BE2C (cell line): Measurements from ENCODE around the gene OTUD7B.

Source experiments
- DNase-seq: peaks from one replicate; pipeline ENCODE4 v3.0.0-alpha.2; 2020
- H3K27me3 ChIP-seq: fragments of 250-450 bp; sonication (Bioruptor Pico); 2 replicates; pipeline ENCODE4 v1.5.1; 2020; ENCODE audit warnings: mild to moderate bottlenecking
- H3K36me3 ChIP-seq: fragments of 250-450 bp; sonication (Bioruptor Pico); 2 replicates; pipeline ENCODE4 v1.5.1; 2020; ENCODE audit warnings: mild to moderate bottlenecking
- H3K4me1 ChIP-seq: fragments of 250-450 bp; sonication (Bioruptor Pico); 2 replicates; pipeline ENCODE4 v1.5.1; 2020
- H3K4me3 ChIP-seq: 2 replicates; pipeline ENCODE4 v1.5.1; 2011; ENCODE audit warnings: low read depth, low read length
- H3K9me3 ChIP-seq: fragments of 250-450 bp; sonication (Bioruptor Pico); 2 replicates; pipeline ENCODE4 v1.5.1; 2020
- TF ChIP-seq, protein P1 (sequence below): IDR thresholded peaks from 2 replicates; pipeline ENCODE4 v1.5.1; 2012; ENCODE audit warnings: mild to moderate bottlenecking, low read depth, low read length

The OTUD7B gene

DNA sequence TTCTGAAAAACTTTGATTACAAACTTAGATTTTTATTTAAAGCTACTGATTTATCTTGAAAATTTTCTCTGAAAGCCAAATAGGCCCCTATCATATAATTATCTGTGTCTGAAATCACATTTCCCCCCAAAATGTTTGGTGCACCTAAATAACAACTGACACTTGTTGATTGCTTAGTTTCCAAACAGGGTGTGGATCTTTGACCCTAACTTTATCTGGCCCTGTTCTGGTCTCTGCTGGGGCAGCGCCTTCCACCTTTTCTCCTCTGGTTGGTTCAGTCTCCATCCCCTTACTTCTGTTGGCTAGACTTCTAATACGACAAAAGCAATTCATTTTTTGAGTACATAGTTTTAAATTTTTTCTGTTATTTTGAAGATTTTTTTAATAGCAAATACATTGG is 10.2 kb upstream of the OTUD7B start:
- Histone ChIP-seq H3K4me1 (no peaks in the 10 kb centered on the region), H3K36me3 (no peaks in the 10 kb centered on the region), H3K9me3 (no peaks in the 10 kb centered on the region), H3K4me3 (no peak overlapping the region), H3K27me3 (no peaks in the 10 kb centered on the region)
- TF ChIP-seq, protein P1, sequence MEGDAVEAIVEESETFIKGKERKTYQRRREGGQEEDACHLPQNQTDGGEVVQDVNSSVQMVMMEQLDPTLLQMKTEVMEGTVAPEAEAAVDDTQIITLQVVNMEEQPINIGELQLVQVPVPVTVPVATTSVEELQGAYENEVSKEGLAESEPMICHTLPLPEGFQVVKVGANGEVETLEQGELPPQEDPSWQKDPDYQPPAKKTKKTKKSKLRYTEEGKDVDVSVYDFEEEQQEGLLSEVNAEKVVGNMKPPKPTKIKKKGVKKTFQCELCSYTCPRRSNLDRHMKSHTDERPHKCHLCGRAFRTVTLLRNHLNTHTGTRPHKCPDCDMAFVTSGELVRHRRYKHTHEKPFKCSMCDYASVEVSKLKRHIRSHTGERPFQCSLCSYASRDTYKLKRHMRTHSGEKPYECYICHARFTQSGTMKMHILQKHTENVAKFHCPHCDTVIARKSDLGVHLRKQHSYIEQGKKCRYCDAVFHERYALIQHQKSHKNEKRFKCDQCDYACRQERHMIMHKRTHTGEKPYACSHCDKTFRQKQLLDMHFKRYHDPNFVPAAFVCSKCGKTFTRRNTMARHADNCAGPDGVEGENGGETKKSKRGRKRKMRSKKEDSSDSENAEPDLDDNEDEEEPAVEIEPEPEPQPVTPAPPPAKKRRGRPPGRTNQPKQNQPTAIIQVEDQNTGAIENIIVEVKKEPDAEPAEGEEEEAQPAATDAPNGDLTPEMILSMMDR, result no peak
- DNase-seq, result no peak

DNA sequence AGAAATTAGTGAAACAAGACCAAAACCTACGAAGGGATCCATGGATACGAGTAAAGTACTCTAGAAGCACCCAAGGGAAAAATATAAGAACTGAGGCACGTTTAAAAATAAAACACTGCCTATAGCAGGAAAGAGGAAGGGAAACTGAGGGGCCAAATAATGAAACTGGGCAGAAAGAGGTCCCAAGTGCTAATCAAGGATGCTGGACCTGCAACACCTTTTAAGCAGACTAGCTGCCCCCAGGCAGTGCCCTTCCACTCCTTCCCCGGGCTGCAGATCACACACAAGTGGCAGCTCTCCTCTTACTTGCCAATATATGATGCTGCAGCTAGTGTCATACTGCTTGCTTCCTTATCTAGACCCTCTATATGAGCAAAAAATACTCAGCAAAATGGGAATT is 7.6 kb upstream of the OTUD7B start:
- no peaks in the 10 kb centered on the region for H3K4me1 ChIP-seq
- H3K4me3 ChIP-seq, result no peak overlapping the region
- no peaks in the 10 kb centered on the region for H3K36me3 ChIP-seq
- H3K27me3 ChIP-seq, result no peaks in the 10 kb centered on the region
- no peaks in the 10 kb centered on the region for H3K9me3 ChIP-seq
- no peak for DNase-seq
- TF ChIP-seq, protein P1, result no peak

DNA sequence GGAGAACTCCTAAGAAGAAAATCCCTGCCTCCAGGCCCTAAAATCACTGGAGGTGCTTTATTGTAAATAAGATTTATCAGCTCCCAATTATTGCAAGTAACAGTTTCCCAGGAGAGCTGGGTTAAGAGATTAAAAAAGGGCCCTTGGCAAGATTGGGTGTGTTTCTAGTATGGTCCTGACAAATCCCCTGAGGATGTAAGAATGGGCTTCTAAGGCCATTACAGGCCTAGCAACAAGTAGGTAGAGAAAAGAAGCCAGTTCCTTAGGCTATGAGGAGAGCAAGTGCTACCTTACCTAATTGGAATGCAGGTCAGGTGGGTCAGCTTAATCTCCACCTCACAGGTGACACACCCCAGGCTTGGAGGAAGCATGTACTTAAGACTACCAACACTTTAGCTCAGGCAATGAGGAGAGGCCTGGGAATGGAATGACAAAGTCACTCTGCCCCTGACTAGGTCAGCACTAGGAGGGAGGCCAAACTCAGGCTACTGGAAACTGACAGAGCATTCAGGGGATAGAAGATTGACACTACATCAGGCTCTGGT is 6.8 kb upstream of the OTUD7B start:
- H3K27me3 ChIP-seq, result no peaks in the 10 kb centered on the region
- H3K9me3 ChIP-seq, result no peaks in the 10 kb centered on the region
- TF ChIP-seq, protein P1, result no peak
- H3K4me1 ChIP-seq, result no peaks in the 10 kb centered on the region
- H3K4me3 ChIP-seq, result no peak overlapping the region
- no peak for DNase-seq
- H3K36me3 ChIP-seq, result no peaks in the 10 kb centered on the region

DNA sequence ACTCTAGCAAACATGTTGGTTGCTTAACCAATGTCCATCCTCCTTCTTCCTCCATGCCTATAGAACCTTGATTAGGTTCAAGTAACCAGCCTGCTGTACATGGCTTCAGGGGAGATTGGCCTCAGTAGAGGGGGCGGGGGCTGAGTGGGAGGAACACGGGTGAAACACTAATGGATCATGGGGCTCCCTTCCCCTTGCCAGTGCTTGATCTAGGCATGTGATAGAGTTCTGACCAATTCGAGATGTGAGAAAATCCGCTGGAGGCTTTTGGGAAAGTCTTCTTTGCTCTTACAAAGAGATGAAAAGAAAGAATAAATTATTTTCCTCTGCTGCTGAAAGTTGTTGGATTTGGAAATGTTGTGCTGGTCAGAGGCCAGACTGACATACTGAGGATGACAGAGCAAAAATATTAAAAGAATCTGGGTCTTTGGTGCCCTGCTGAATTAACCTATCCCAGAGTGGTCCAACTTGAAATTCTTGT is 5.2 kb upstream of the OTUD7B start:
- DNase-seq, result no peak
- H3K4me1 ChIP-seq, result no peaks in the 10 kb centered on the region
- no peaks in the 10 kb centered on the region for H3K36me3 ChIP-seq
- H3K4me3 ChIP-seq, result no peak overlapping the region
- no peaks in the 10 kb centered on the region for H3K9me3 ChIP-seq
- TF ChIP-seq, protein P1, result no peak
- H3K27me3 ChIP-seq, result no peaks in the 10 kb centered on the region

DNA sequence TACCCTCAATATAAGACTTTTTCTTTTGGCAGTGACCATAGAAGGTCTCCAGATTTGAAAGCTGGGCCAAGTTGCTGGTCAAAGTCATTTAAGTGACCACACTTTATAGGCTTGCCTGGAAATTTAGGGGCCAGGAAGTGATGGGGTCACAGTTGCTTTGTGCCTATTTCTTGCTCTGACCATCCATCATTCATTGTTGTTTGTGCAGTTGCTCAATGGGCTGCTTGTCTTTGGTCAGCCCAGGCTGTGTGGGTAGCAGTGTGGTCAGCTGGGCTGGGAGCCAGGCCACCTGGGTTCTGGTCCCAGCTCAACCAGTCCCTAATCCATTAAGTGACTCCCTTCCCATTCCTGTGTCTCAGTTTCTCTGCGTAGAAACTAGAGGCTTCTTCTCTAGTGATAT is 2.1 kb upstream of the OTUD7B start:
- H3K36me3 ChIP-seq, result no peaks in the 10 kb centered on the region
- no peaks in the 10 kb centered on the region for H3K27me3 ChIP-seq
- no peak for DNase-seq
- TF ChIP-seq, protein P1, result no peak
- no peak overlapping the region for H3K4me3 ChIP-seq
- H3K4me1 ChIP-seq, result no peaks in the 10 kb centered on the region
- H3K9me3 ChIP-seq, result no peaks in the 10 kb centered on the region

DNA sequence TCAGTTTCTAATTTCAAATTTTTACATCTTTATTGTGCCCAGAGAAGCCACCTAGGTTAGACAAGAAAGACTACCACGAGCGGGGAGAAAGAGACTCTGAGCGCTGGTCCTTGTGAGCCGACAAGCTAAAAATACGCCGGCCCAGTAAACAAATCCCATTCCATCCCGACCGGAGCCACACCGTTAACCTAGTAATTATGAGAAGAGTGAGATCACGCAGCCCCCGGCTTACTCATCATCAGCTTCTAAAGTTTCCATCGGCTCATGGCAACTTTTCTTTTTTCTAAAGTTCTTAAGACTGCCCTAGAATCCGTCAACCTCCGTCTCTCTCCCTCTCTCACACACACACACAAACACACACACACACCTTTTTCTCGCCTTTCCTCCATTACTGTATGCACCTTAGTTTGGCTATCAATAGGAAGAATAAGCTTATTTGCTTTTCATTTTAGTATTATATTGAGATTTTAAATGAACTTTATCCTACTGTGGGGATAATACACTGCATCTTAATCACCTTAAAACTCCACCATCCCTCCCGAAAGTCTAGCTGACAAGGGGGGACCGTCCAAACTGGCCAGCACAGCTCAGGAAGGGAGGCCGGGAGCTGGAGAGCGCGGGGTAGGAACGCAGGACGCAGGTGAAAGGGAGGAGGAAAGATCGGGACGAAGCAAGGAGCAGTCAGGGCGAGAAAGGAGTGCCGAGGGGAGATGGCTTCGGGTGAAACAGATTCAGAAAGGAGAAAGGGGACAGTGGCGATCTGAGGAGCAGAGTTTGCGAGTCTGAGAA is 728 bp downstream of the OTUD7B start:
- Histone ChIP-seq H3K36me3 (peaks cover 7% of the 10 kb centered on the region), H3K9me3 (no peaks in the 10 kb centered on the region), H3K4me3 (peak overlapping the region; percentile 98), H3K27me3 (no peaks in the 10 kb centered on the region), H3K4me1 (no peaks in the 10 kb centered on the region)
- TF ChIP-seq, protein P1, result no peak
- peak; percentile 20 for DNase-seq
